Prostate gland (tissue), 2 donors: ENCODE results near the gene CCNT2. TPM values are rescaled to one million over a fixed set of nuclear protein-coding genes. Genes with fewer than 3 reads are reported as not detected.
A peak's percentile ranks its signal among the peaks of the same experiment; 100 is the strongest.
"Not testable (repeated sequence)": the region's sequence is repeated elsewhere in the genome, so short reads cannot be mapped to it uniquely, and the experiment has no call there.

Source experiments
- DNase-seq: peaks from one replicate; pipeline ENCODE4 v3.0.0-alpha.2; 2019; ENCODE audit warnings: low spot score
- H3K27ac ChIP-seq, 2 donors: fragments of 200-600 bp; sonication (generic); 2 replicates each; pipeline ENCODE4 v1.5.1; 2017 to 2019
- H3K27me3 ChIP-seq: fragments of 200-600 bp; sonication (generic); replicated peaks from 2 replicates; pipeline ENCODE4 v1.5.1; 2019; ENCODE audit not compliant: insufficient read depth
- H3K36me3 ChIP-seq, 2 donors: fragments of 200-600 bp; sonication (generic); 1 replicate in 1 of 2; 2 replicates in 1 of 2; pipeline versions ENCODE4 v1.5.1 to v1.8.1; 2017 to 2019
- H3K4me1 ChIP-seq: fragments of 200-600 bp; sonication (generic); replicated peaks from 2 replicates; pipeline ENCODE4 v1.5.1; 2019
- H3K4me3 ChIP-seq, 2 donors: fragments of 200-600 bp; sonication (generic); 2 replicates each; pipeline ENCODE4 v1.5.1; 2017 to 2019
- H3K9me3 ChIP-seq: fragments of 200-600 bp; sonication (generic); 2 replicates; pipeline ENCODE4 v1.5.1; 2017
- POLR2A ChIP-seq: fragments of 450-650 bp; IDR thresholded peaks from one replicate; pipeline ENCODE4 v1.6.1; 2016; ENCODE audit warnings: antibody characterized with exemption, mild to moderate bottlenecking
- POLR2AphosphoS5 ChIP-seq: sonication (generic); formaldehyde crosslinking; IDR thresholded peaks from one replicate; pipeline ENCODE4 v1.6.1; 2017; ENCODE audit warnings: antibody characterized with exemption
- WGBS: methylation state at CpG from one replicate; pipeline ENCODE4 v1.1.5; 2018; 5-methylcytosine and 5-hydroxymethylcytosine counted together
- intact Hi-C: fragments of 100-400 bp; cut with DNase I; formaldehyde crosslinking; loops from one replicate; pipeline ENCODE4 v1.14.2; 2022
- total RNA-seq, 2 donors: library from RNA; depleted of rRNA; stranded (reverse); fragments of >200 nt; gene quantifications; one replicate each; pipeline ENCODE4 v1.1.0, GENCODE V29; 2016
- TF ChIP-seq, protein P1 (sequence below), 4 experiments: fragments of 200-600 bp in 2 of 4; fragments of 450-650 bp in 2 of 4; sonication (generic) in 2 of 4; IDR thresholded peaks; 1 replicate in 3 of 4; 2 replicates in 1 of 4; pipeline ENCODE4 v1.5.1; 2016 to 2019; ENCODE audit warnings: antibody characterized with exemption in 4 of 4, mild to moderate bottlenecking in 2 of 4, moderate library complexity in 2 of 4

CCNT2 gene
- total RNA-seq, 2 donors from 2014 or later: 24.1 to 34.8 TPM

DNA sequence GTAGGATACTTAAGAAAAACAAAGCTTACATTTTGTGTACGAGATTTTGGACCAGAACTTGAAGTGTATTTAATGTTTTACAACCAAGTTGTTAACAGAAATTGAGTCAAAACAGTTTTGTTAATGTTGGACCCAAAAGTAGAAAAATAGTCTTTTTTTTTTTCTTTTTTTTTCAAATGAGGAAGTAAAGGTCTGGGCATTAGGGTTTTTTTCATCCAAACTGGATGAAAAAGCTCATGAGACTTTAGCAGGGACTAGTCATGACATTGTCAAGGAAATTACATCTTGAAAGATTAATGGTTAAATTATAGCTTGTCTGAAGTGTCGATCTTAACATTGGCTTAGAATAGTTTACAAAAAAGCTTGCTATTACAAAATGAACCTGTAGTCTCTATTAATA, 32.3 kb downstream of the CCNT2 start:
- no peaks in the 10 kb centered on the region for H3K9me3 ChIP-seq
- H3K4me1 ChIP-seq: no peaks in the 10 kb centered on the region
- TF ChIP-seq, protein P1, sequence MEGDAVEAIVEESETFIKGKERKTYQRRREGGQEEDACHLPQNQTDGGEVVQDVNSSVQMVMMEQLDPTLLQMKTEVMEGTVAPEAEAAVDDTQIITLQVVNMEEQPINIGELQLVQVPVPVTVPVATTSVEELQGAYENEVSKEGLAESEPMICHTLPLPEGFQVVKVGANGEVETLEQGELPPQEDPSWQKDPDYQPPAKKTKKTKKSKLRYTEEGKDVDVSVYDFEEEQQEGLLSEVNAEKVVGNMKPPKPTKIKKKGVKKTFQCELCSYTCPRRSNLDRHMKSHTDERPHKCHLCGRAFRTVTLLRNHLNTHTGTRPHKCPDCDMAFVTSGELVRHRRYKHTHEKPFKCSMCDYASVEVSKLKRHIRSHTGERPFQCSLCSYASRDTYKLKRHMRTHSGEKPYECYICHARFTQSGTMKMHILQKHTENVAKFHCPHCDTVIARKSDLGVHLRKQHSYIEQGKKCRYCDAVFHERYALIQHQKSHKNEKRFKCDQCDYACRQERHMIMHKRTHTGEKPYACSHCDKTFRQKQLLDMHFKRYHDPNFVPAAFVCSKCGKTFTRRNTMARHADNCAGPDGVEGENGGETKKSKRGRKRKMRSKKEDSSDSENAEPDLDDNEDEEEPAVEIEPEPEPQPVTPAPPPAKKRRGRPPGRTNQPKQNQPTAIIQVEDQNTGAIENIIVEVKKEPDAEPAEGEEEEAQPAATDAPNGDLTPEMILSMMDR (IDR thresholded peaks at IDR 0.05): no peak
- TF ChIP-seq POLR2A (no peak), POLR2AphosphoS5 (no peak)
- H3K36me3 ChIP-seq: peaks cover 0 to 8% of the 10 kb centered on the region in 2 donors
- intact Hi-C loops: no loop called here
- no peak for DNase-seq
- no peak overlapping the region for H3K4me3 ChIP-seq
- H3K27ac ChIP-seq: no peak overlapping the region
- no peaks in the 10 kb centered on the region for H3K27me3 ChIP-seq
- 78% methylated on average over 2 of the region's 2 CpGs for WGBS

DNA sequence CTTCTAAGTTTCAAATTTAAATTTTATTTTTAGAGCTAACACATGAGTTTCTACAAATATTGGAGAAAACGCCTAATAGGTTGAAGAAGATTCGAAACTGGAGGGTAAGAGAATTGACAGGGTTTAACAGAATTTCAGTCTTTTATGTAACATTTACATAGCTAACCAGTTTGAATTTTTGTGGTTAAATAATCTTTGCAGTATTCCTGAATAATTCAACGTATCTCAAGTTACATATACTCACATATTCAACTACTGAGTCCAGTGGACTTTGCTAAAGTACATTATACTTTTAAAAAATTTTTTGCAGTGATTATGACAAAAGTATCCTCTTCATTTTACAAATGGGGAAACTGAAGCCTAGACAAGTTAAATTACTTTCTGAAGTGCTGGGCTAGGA, 34.0 kb downstream of the CCNT2 start:
- intact Hi-C loops: no loop called here
- peaks cover 0 to 8% of the 10 kb centered on the region in 2 donors for H3K36me3 ChIP-seq
- H3K4me3 ChIP-seq: no peak overlapping the region
- no peaks in the 10 kb centered on the region for H3K27me3 ChIP-seq
- WGBS: 78% methylated on average over 3 of the region's 3 CpGs
- no peaks in the 10 kb centered on the region for H3K4me1 ChIP-seq
- no peak for DNase-seq
- no peak overlapping the region for H3K27ac ChIP-seq
- TF ChIP-seq, protein P1 (IDR thresholded peaks at IDR 0.05): no peak
- TF ChIP-seq POLR2AphosphoS5 (no peak), POLR2A (no peak)
- no peaks in the 10 kb centered on the region for H3K9me3 ChIP-seq

DNA sequence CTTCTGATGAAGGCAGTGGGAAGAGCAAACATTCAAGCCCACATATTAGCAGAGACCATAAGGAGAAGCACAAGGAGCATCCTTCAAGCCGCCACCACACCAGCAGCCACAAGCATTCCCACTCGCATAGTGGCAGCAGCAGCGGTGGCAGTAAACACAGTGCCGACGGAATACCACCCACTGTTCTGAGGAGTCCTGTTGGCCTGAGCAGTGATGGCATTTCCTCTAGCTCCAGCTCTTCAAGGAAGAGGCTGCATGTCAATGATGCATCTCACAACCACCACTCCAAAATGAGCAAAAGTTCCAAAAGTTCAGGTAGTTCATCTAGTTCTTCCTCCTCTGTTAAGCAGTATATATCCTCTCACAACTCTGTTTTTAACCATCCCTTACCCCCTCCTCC, 35.4 kb downstream of the CCNT2 start:
- H3K36me3 ChIP-seq: peaks cover 0 to 8% of the 10 kb centered on the region in 2 donors
- intact Hi-C loops: no loop called here
- H3K9me3 ChIP-seq: no peaks in the 10 kb centered on the region

DNA sequence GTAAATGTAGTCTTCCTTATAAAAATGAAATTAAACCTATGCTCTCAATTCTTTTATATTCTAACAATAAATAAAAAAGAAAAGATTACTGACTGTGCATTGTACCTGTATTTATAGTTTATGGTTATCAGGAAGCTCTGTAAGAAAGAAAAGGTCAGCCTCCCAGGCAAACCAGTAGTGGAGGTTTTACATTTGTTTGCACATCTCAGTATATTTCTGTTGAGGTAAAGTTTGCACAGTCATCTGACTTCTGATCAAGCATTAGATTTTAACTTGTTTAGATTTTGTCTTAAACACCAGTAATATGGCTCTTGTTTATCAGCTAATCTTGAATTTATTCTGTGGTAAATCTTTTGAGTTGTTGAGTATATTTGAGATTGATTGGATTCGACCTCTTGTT, 37.1 kb downstream of the CCNT2 start:
- H3K4me3 ChIP-seq: no peak overlapping the region
- no peaks in the 10 kb centered on the region for H3K27me3 ChIP-seq
- no peaks in the 10 kb centered on the region for H3K9me3 ChIP-seq
- no peaks in the 10 kb centered on the region for H3K4me1 ChIP-seq
- intact Hi-C loops: no loop called here
- 61% methylated on average over 1 of the region's 1 CpG for WGBS
- peak overlapping the region in 1 of 2 donors; percentile 22 for H3K27ac ChIP-seq
- DNase-seq: no peak
- TF ChIP-seq POLR2AphosphoS5 (peak; percentile 25), POLR2A (no peak)
- peaks cover 0 to 8% of the 10 kb centered on the region in 2 donors for H3K36me3 ChIP-seq

More for the DNA sequence above, 35.4 kb downstream of the CCNT2 start:
- TF ChIP-seq POLR2A (no peak), POLR2AphosphoS5 (no peak)
- TF ChIP-seq, protein P1 (IDR thresholded peaks at IDR 0.05): no peak
- 92% methylated on average over 5 of the region's 5 CpGs for WGBS
- DNase-seq: no peak
- H3K4me3 ChIP-seq: no peak overlapping the region
- H3K27me3 ChIP-seq: no peaks in the 10 kb centered on the region
- no peak overlapping the region for H3K27ac ChIP-seq
- no peaks in the 10 kb centered on the region for H3K4me1 ChIP-seq

DNA sequence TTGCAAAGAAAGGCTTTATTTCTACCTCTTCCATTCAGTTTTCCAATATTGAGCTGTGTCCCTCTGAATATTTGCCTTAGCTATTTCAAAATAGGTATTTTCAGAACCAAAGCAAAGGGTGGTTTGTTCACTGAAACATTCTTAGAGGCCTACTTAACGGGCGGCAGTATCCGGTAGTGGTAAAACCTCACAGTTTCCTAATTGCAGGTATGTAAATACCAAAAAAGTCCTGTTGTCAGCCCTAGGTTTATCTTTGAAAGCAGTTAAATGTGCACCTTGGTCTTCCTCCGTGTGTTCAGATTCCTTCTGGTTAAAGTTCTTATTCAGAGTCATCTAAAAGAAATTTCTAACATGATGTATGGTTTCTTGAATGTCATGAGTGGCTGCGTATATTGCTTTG, 38.9 kb downstream of the CCNT2 start:
- DNase-seq: no peak
- TF ChIP-seq POLR2A (no peak), POLR2AphosphoS5 (no peak)
- TF ChIP-seq, protein P1 (IDR thresholded peaks at IDR 0.05): no peak
- WGBS: 89% methylated on average over 5 of the region's 5 CpGs
- no peaks in the 10 kb centered on the region for H3K9me3 ChIP-seq
- intact Hi-C loops: no loop called here
- no peaks in the 10 kb centered on the region for H3K27me3 ChIP-seq
- H3K4me1 ChIP-seq: no peaks in the 10 kb centered on the region
- H3K27ac ChIP-seq: no peak overlapping the region
- no peak overlapping the region for H3K4me3 ChIP-seq
- peaks cover 0 to 8% of the 10 kb centered on the region in 2 donors for H3K36me3 ChIP-seq

DNA sequence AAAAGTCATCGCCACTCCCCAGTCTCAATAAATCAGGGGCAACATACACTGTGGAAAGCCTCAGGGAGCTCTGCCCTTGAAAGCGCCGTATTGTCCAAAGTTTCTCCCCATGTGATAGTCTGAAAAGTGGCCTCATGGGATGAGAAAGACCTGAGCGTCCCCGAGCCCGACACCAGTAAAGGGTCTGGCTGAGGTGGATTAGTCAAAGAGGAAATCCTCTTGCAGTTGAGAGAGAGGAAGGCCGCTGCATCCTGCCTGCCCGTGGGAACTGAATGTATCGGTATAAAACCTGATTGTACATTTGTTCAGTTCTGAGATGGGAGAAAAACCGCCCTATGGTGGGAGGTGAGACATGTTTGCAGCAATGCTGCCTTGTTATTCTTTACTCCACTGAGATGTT, 48.5 kb downstream of the CCNT2 start:
- H3K27ac ChIP-seq, intact Hi-C loops, H3K9me3 ChIP-seq, H3K36me3 ChIP-seq, DNase-seq, H3K4me1 ChIP-seq, H3K4me3 ChIP-seq, H3K27me3 ChIP-seq: not testable (repeated sequence)
- WGBS: 81% methylated on average over 10 of the region's 10 CpGs
